ENCODE results near the gene SLC52A1.
A peak's percentile ranks its signal among the peaks of the same experiment; 100 is the strongest.

SLC52A1 gene

DNA sequence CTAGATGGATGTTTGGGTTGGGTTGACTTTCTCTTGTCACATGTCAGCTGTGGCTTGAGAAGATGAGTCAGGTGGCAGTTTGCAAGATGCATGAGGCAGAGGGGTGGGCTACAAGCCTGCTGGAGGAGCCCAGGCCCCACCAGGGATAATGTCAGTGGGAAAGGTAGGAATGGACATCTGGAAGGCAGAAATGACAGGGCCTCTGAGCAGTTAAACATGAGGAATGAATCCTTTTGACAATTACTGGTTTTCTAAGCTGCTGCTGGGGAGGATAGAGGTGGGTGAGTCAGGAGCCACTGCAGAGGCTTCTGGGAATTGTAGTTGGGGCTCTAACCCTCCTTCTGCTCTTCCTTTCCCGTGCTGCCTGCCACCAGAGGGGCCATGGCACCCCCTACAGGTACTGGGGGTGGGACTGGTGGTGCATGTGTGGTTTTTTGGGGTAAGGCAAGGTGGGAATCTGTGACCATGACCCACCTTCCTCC, 15.7 kb downstream of the SLC52A1 start:
- H3K4me2 ChIP-seq (ENCODE audit: low read length), result no peak overlapping the region
- TF ChIP-seq EZH2phosphoT487 (IDR thresholded peaks at IDR 0.05; ENCODE audit: borderline replicate concordance, low read length) (no peak), CTCF (IDR thresholded peaks at IDR 0.05; ENCODE audit: low read depth, low read length, poor library complexity, severe bottlenecking) (peak; percentile 45)

DNA sequence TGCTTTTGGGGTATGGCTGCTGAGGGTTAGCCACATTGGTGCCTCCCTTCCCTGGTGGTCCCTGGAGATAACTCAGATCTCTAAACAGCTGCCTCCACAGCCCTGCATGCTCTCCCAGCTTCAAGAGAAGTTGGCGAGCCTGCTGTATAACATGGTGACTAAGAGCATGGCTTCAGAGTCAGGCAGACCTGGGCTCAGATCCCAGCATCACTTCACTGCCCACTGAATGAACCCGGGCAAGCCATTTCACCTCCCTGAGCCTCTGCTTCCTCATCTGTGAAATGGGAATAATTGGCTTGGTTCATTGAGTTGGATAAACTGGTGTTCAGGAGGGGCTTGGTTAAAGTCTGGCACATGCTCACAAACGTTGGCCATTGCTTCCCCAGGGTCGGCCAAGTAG, 20.9 kb downstream of the SLC52A1 start:
- peaks cover 21% of the 10 kb centered on the region for H3K36me3 ChIP-seq (ENCODE audit: control insufficient read depth, low read length)
- H3K9me2 ChIP-seq (replicated peaks; ENCODE audit: control insufficient read depth, low read length), result no peaks in the 10 kb centered on the region
- H3K79me2 ChIP-seq (ENCODE audit: control insufficient read depth, low read length), result no peaks in the 10 kb centered on the region
- H3F3A ChIP-seq (ENCODE audit: control insufficient read depth, insufficient read depth), result no peaks in the 10 kb centered on the region
- peaks cover 17% of the 10 kb centered on the region for H3K4me1 ChIP-seq (ENCODE audit: control insufficient read depth, low read length)
- no peaks in the 10 kb centered on the region for H3K9me3 ChIP-seq (ENCODE audit: control insufficient read depth, insufficient read depth, low read length)
- no peaks in the 10 kb centered on the region for H3K27me3 ChIP-seq (ENCODE audit: control insufficient read depth, low read length)
- H4K20me1 ChIP-seq (ENCODE audit: control insufficient read depth, insufficient read depth, low read depth, low read length), result no peaks in the 10 kb centered on the region
- H3K27ac ChIP-seq (ENCODE audit: low read depth, low read length), result no peak overlapping the region
- no peak overlapping the region for H3K4me2 ChIP-seq (ENCODE audit: low read length)
- no peak overlapping the region for H3K4me3 ChIP-seq (ENCODE audit: low read length)
- no peak for TF ChIP-seq CTCF (IDR thresholded peaks at IDR 0.05; ENCODE audit: low read depth, low read length, poor library complexity, severe bottlenecking)
- no peak for TF ChIP-seq EZH2phosphoT487 (IDR thresholded peaks at IDR 0.05; ENCODE audit: borderline replicate concordance, low read length)

More for the DNA sequence above, 15.7 kb downstream of the SLC52A1 start:
- H3K4me1 ChIP-seq (ENCODE audit: control insufficient read depth, low read length), result peaks cover 17% of the 10 kb centered on the region
- no peak overlapping the region for H3K27ac ChIP-seq (ENCODE audit: low read depth, low read length)
- no peak overlapping the region for H3K4me3 ChIP-seq (ENCODE audit: low read length)
- H3K36me3 ChIP-seq (ENCODE audit: control insufficient read depth, low read length), result peaks cover 26% of the 10 kb centered on the region
- no peaks in the 10 kb centered on the region for H3K9me2 ChIP-seq (replicated peaks; ENCODE audit: control insufficient read depth, low read length)
- no peaks in the 10 kb centered on the region for H4K20me1 ChIP-seq (ENCODE audit: control insufficient read depth, insufficient read depth, low read depth, low read length)
- H3K9me3 ChIP-seq (ENCODE audit: control insufficient read depth, insufficient read depth, low read length), result no peaks in the 10 kb centered on the region
- H3F3A ChIP-seq (ENCODE audit: control insufficient read depth, insufficient read depth), result no peaks in the 10 kb centered on the region
- H3K27me3 ChIP-seq (ENCODE audit: control insufficient read depth, low read length), result no peaks in the 10 kb centered on the region
- no peaks in the 10 kb centered on the region for H3K79me2 ChIP-seq (ENCODE audit: control insufficient read depth, low read length)

DNA sequence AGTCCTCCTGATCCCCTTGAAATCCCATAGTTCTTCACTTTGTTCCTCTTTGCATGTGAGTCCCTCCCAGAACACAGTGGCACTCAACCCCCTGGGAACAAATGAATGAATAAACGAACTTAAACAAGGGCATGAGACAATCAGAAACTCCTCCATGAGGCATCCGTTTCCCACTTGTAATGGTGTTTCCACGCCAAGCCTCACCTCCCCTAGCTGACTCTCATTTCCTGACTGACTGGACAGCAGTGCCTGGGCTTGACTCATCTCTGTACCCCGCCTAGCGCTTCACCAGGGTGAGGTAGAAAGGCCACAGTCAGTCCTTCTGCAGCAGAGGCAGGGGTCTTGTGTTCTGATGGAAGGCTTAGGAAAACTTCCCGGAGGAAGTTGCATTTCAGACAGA, 23.3 kb downstream of the SLC52A1 start:
- no peak for TF ChIP-seq CTCF (IDR thresholded peaks at IDR 0.05; ENCODE audit: low read depth, low read length, poor library complexity, severe bottlenecking)
- no peak for TF ChIP-seq EZH2phosphoT487 (IDR thresholded peaks at IDR 0.05; ENCODE audit: borderline replicate concordance, low read length)
- no peak overlapping the region for H3K4me2 ChIP-seq (ENCODE audit: low read length)

More for the DNA sequence above, 23.3 kb downstream of the SLC52A1 start:
- Histone ChIP-seq H3K4me1 (ENCODE audit: control insufficient read depth, low read length) (peaks cover 7% of the 10 kb centered on the region), H3K27me3 (ENCODE audit: control insufficient read depth, low read length) (no peaks in the 10 kb centered on the region), H4K20me1 (ENCODE audit: control insufficient read depth, insufficient read depth, low read depth, low read length) (no peaks in the 10 kb centered on the region), H3K27ac (ENCODE audit: low read depth, low read length) (no peak overlapping the region), H3K79me2 (ENCODE audit: control insufficient read depth, low read length) (no peaks in the 10 kb centered on the region), H3K4me3 (ENCODE audit: low read length) (no peak overlapping the region), H3K9me2 (replicated peaks; ENCODE audit: control insufficient read depth, low read length) (no peaks in the 10 kb centered on the region), H3K36me3 (ENCODE audit: control insufficient read depth, low read length) (peaks cover 23% of the 10 kb centered on the region), H3K9me3 (ENCODE audit: control insufficient read depth, insufficient read depth, low read length) (no peaks in the 10 kb centered on the region), H3F3A (ENCODE audit: control insufficient read depth, insufficient read depth) (no peaks in the 10 kb centered on the region)
